ENCODE results near the gene ASB6. TPM values are rescaled to one million over a fixed set of nuclear protein-coding genes. Genes with fewer than 3 reads are reported as not detected.

Gene ASB6
- total and polyA plus RNA-seq, 2 of the 13 experiments (the other 11 are each of a cell fraction or from before 2014, with no cell fraction given): 8.2 to 8.4 TPM

DNA sequence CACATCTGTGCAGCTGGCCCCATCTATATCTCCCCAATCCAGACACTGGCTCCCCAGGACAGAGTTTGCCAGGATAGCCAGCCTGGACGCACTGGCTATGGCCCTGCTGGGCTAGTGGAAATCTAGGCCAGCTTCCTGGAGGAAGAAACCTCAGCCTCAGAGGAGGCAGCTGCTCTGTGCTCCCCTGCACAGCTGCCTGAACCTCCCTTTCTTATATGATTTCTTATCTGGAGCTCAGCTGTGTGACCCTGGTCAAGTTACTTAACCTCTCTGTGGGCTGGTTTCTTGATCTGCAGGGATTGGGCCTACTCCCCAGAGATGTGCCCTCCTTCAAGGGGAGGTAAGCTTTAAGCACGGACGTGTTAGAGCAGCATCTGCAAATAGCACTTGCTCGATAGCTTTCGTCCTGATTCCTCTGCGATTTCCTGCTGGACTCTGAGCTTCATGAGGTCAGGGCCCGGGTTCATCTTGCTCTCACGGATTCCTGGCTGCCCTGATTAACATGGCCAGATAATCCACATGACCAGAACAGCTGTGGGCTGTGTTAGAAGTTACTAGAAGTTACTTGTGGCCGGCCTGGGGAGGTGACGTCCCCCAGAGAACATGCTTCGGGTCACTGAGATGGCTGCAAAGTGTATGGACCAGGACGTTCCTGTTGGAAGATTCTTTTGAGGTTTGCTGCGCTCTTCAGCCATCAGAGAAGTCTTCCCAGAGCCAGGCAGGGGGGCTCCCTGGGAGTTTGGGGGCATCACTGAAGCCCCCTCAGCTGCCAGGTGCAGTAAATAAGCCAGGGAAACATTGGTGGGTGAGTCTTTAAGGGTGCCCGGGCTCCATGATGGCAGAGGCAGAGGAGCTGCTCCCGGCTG lies 35.6 kb downstream of the ASB6 start (continued):
- TF ChIP-seq, protein P1, sequence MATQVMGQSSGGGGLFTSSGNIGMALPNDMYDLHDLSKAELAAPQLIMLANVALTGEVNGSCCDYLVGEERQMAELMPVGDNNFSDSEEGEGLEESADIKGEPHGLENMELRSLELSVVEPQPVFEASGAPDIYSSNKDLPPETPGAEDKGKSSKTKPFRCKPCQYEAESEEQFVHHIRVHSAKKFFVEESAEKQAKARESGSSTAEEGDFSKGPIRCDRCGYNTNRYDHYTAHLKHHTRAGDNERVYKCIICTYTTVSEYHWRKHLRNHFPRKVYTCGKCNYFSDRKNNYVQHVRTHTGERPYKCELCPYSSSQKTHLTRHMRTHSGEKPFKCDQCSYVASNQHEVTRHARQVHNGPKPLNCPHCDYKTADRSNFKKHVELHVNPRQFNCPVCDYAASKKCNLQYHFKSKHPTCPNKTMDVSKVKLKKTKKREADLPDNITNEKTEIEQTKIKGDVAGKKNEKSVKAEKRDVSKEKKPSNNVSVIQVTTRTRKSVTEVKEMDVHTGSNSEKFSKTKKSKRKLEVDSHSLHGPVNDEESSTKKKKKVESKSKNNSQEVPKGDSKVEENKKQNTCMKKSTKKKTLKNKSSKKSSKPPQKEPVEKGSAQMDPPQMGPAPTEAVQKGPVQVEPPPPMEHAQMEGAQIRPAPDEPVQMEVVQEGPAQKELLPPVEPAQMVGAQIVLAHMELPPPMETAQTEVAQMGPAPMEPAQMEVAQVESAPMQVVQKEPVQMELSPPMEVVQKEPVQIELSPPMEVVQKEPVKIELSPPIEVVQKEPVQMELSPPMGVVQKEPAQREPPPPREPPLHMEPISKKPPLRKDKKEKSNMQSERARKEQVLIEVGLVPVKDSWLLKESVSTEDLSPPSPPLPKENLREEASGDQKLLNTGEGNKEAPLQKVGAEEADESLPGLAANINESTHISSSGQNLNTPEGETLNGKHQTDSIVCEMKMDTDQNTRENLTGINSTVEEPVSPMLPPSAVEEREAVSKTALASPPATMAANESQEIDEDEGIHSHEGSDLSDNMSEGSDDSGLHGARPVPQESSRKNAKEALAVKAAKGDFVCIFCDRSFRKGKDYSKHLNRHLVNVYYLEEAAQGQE (IDR thresholded peaks at IDR 0.05; ENCODE audit: borderline replicate concordance in 1 of 2, low read depth in 1 of 2, low read length in 2 of 2): no peak
- TF ChIP-seq ZSCAN21 (CRISPR knock-in tag; IDR thresholded peaks at IDR 0.05; ENCODE audit: borderline replicate concordance) (0 out of 2 replicates have a peak, but pooled peaks have one; percentile 27), JDP2 (CRISPR knock-in tag; IDR thresholded peaks at IDR 0.05; ENCODE audit: borderline replicate concordance) (no peak), HNF4A (CRISPR knock-in tag; IDR thresholded peaks at IDR 0.05) (peak; percentile 92), ZNF121 (CRISPR knock-in tag; IDR thresholded peaks at IDR 0.05) (peak; percentile 29; the same call in 1 of the 2 replicates), FOXP1 (IDR thresholded peaks at IDR 0.05) (no peak), FOXP1 (CRISPR knock-in tag; IDR thresholded peaks at IDR 0.05) (no peak), ZNF713 (CRISPR knock-in tag; IDR thresholded peaks at IDR 0.05) (peak; percentile 55; the same call in 1 of the 2 replicates), FLYWCH1 (CRISPR knock-in tag; IDR thresholded peaks at IDR 0.05) (no peak), ZBTB38 (CRISPR knock-in tag; IDR thresholded peaks at IDR 0.05) (peak; percentile 72; the same call in 1 of the 2 replicates), ZNF20 (CRISPR knock-in tag; IDR thresholded peaks at IDR 0.05) (no peak), FOXA1 (IDR thresholded peaks at IDR 0.05) (no peak), FOXA1 (CRISPR knock-in tag; IDR thresholded peaks at IDR 0.05) (peak; percentile 54; the same call in 1 of the 2 replicates), PHF21A (CRISPR knock-in tag; IDR thresholded peaks at IDR 0.05) (peak; percentile 75), TMF1 (CRISPR knock-in tag; IDR thresholded peaks at IDR 0.05; ENCODE audit: low read depth) (no peak)
- TF ChIP-seq, protein P2, sequence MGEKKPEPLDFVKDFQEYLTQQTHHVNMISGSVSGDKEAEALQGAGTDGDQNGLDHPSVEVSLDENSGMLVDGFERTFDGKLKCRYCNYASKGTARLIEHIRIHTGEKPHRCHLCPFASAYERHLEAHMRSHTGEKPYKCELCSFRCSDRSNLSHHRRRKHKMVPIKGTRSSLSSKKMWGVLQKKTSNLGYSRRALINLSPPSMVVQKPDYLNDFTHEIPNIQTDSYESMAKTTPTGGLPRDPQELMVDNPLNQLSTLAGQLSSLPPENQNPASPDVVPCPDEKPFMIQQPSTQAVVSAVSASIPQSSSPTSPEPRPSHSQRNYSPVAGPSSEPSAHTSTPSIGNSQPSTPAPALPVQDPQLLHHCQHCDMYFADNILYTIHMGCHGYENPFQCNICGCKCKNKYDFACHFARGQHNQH (CRISPR knock-in tag; IDR thresholded peaks at IDR 0.05): peak; percentile 60; the same call in 1 of the 2 replicates
- TF ChIP-seq, protein P3, sequence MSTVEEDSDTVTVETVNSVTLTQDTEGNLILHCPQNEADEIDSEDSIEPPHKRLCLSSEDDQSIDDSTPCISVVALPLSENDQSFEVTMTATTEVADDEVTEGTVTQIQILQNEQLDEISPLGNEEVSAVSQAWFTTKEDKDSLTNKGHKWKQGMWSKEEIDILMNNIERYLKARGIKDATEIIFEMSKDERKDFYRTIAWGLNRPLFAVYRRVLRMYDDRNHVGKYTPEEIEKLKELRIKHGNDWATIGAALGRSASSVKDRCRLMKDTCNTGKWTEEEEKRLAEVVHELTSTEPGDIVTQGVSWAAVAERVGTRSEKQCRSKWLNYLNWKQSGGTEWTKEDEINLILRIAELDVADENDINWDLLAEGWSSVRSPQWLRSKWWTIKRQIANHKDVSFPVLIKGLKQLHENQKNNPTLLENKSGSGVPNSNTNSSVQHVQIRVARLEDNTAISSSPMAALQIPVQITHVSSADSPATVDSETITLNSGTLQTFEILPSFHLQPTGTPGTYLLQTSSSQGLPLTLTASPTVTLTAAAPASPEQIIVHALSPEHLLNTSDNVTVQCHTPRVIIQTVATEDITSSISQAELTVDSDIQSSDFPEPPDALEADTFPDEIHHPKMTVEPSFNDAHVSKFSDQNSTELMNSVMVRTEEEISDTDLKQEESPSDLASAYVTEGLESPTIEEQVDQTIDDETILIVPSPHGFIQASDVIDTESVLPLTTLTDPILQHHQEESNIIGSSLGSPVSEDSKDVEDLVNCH (CRISPR knock-in tag; IDR thresholded peaks at IDR 0.05): no peak
- TF ChIP-seq, protein P4, sequence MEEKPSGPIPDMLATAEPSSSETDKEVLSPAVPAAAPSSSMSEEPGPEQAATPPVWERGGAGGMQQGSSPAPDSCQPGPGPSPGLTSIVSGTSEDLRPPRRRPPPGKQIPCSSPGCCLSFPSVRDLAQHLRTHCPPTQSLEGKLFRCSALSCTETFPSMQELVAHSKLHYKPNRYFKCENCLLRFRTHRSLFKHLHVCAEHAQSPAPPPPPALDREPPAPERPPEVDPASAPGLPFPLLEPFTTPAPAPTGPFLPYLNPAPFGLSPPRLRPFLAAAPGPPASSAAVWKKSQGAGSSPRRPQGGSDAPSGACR (CRISPR knock-in tag; IDR thresholded peaks at IDR 0.05): no peak
- TF ChIP-seq, protein P5, sequence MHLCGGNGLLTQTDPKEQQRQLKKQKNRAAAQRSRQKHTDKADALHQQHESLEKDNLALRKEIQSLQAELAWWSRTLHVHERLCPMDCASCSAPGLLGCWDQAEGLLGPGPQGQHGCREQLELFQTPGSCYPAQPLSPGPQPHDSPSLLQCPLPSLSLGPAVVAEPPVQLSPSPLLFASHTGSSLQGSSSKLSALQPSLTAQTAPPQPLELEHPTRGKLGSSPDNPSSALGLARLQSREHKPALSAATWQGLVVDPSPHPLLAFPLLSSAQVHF (CRISPR knock-in tag; IDR thresholded peaks at IDR 0.05): 0 out of 2 replicates have a peak, but pooled peaks have one; percentile 7
- TF ChIP-seq, protein P6, sequence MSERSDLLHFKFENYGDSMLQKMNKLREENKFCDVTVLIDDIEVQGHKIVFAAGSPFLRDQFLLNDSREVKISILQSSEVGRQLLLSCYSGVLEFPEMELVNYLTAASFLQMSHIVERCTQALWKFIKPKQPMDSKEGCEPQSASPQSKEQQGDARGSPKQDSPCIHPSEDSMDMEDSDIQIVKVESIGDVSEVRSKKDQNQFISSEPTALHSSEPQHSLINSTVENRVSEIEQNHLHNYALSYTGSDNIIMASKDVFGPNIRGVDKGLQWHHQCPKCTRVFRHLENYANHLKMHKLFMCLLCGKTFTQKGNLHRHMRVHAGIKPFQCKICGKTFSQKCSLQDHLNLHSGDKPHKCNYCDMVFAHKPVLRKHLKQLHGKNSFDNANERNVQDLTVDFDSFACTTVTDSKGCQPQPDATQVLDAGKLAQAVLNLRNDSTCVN (CRISPR knock-in tag; IDR thresholded peaks at IDR 0.05; ENCODE audit: borderline replicate concordance): no peak; the same call in 1 of the 2 replicates
